ENCODE results near the gene PIK3C3.

GRCh38 chr18:42087876-42088275 lies 132.8 kb downstream of the PIK3C3 start:
- TF ChIP-seq CTCF (IDR thresholded peaks at IDR 0.05) (no peak), POLR2A (IDR thresholded peaks at IDR 0.05) (no peak)
